ENCODE data around the gene EMC9. TPM values are rescaled to one million over a fixed set of nuclear protein-coding genes. Genes with fewer than 3 reads are reported as not detected.

The EMC9 gene
- polyA plus RNA-seq, 1 of the 3 experiments (the other 2 are of a cell fraction): 19.3 TPM

- H2AFZ ChIP-seq (ENCODE audit: low read depth): no peak overlapping the region
- no peak overlapping the region for H3K4me3 ChIP-seq (ENCODE audit: low read depth in 2 of 2, low read length in 1 of 2)
- POLR2A ChIA-PET: interaction anchor here (1.1 to 2.4 kb wide), 2 partner anchors 9 to 12 kb away, joined by 3 to 10 read pairs; partner anchors contain the start of gene IRF9
- WGBS (ENCODE audit: low lambda C conversion rate): 90% methylated on average over 8 of the region's 9 CpGs
- peaks cover 10% of the 10 kb centered on the region; the same call in 1 of the 2 replicates for H4K20me1 ChIP-seq (ENCODE audit: insufficient read depth)
- DNase-seq: no peak
- H3K4me2 ChIP-seq: no peak overlapping the region
- H3K27me3 ChIP-seq (ENCODE audit: insufficient read depth): no peaks in the 10 kb centered on the region
- no peaks in the 10 kb centered on the region for H3K9me3 ChIP-seq
- CTCF ChIA-PET: interaction anchor here (1.0 to 3.4 kb wide), 3 partner anchors 11 to 18 kb away, joined by 3 to 29 read pairs (median 6); partner anchors contain the start of gene IRF9
- peaks cover 41% of the 10 kb centered on the region for H3K79me2 ChIP-seq (ENCODE audit: insufficient read depth)
- TF ChIP-seq EP300 (IDR thresholded peaks at IDR 0.05; ENCODE audit: borderline replicate concordance in 1 of 2, low read depth in 1 of 2, low read length in 1 of 2): no peak
- no peak for TF ChIP-seq TAF1 (IDR thresholded peaks at IDR 0.05; ENCODE audit: borderline replicate concordance, low read depth, low read length)
- no peak for TF ChIP-seq FOXM1 (IDR thresholded peaks at IDR 0.05; ENCODE audit: low read depth)
- TF ChIP-seq GATA2 (CRISPR knock-in tag; IDR thresholded peaks at IDR 0.05): no peak
- TF ChIP-seq SIN3A (IDR thresholded peaks at IDR 0.05; ENCODE audit: borderline replicate concordance, low read depth, low read length): no peak
- TF ChIP-seq, protein P1, sequence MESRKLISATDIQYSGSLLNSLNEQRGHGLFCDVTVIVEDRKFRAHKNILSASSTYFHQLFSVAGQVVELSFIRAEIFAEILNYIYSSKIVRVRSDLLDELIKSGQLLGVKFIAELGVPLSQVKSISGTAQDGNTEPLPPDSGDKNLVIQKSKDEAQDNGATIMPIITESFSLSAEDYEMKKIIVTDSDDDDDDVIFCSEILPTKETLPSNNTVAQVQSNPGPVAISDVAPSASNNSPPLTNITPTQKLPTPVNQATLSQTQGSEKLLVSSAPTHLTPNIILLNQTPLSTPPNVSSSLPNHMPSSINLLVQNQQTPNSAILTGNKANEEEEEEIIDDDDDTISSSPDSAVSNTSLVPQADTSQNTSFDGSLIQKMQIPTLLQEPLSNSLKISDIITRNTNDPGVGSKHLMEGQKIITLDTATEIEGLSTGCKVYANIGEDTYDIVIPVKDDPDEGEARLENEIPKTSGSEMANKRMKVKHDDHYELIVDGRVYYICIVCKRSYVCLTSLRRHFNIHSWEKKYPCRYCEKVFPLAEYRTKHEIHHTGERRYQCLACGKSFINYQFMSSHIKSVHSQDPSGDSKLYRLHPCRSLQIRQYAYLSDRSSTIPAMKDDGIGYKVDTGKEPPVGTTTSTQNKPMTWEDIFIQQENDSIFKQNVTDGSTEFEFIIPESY (IDR thresholded peaks at IDR 0.05; ENCODE audit: borderline replicate concordance, low read depth): no peak
- TF ChIP-seq ELF1 (IDR thresholded peaks at IDR 0.05): no peak
- TF ChIP-seq TCF12 (IDR thresholded peaks at IDR 0.05): no peak
- no peak for TF ChIP-seq FOSL2 (IDR thresholded peaks at IDR 0.05; ENCODE audit: borderline replicate concordance, low read depth)
- TF ChIP-seq RXRA (IDR thresholded peaks at IDR 0.05; ENCODE audit: borderline replicate concordance, low read depth): no peak
- no peak for TF ChIP-seq JUND (IDR thresholded peaks at IDR 0.05)
- no peak for TF ChIP-seq TEAD4 (IDR thresholded peaks at IDR 0.05; ENCODE audit: borderline replicate concordance, insufficient read depth)
- TF ChIP-seq RFX5 (IDR thresholded peaks at IDR 0.05; ENCODE audit: low read length): no peak
- TF ChIP-seq RAD21 (IDR thresholded peaks at IDR 0.05; ENCODE audit: low read length): no peak
- no peak for TF ChIP-seq RCOR1 (IDR thresholded peaks at IDR 0.05; ENCODE audit: low read length)
- TF ChIP-seq REST (IDR thresholded peaks at IDR 0.05; ENCODE audit: low read depth, low read length): no peak
- TF ChIP-seq IRF3 (IDR thresholded peaks at IDR 0.05; ENCODE audit: low read depth, low read length): no peak
- TF ChIP-seq, protein P2, sequence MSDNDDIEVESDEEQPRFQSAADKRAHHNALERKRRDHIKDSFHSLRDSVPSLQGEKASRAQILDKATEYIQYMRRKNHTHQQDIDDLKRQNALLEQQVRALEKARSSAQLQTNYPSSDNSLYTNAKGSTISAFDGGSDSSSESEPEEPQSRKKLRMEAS (IDR thresholded peaks at IDR 0.05; ENCODE audit: low read depth): no peak
- no peak for TF ChIP-seq FOXJ3 (CRISPR knock-in tag; IDR thresholded peaks at IDR 0.05)
- no peak for TF ChIP-seq SMC3 (IDR thresholded peaks at IDR 0.05; ENCODE audit: low read depth, low read length)
- H3K36me3 ChIP-seq (replicated peaks in 1 of 2; ENCODE audit: control insufficient read depth in 1 of 2, insufficient read depth in 2 of 2, low read length in 1 of 2): peaks cover 35 to 39% of the 10 kb centered on the region in 2 experiments
- peaks cover 5% of the 10 kb centered on the region for H3F3A ChIP-seq (replicated peaks; ENCODE audit: insufficient read depth)
- no peak overlapping the region for H3K9ac ChIP-seq
- no peak overlapping the region for H3K27ac ChIP-seq (ENCODE audit: low read depth in 2 of 2, low read length in 1 of 2)
- H3K4me1 ChIP-seq (ENCODE audit: control insufficient read depth in 1 of 2, insufficient read depth in 2 of 2, low read depth in 1 of 2, low read length in 1 of 2): peaks cover 11 to 20% of the 10 kb centered on the region in 2 experiments
- no peaks in the 10 kb centered on the region for H3K9me2 ChIP-seq
These were observed 8.7 kb upstream of the EMC9 start for GRCh38 chr14:24150061-24150460.
